Stimulated activated CD8-positive, alpha-beta memory T cell treated with anti-CD3 and anti-CD28 coated beads, Interleukin-4, amount 100 ng/mL, for 48 hours (primary cell): ENCODE results near the gene OR11L1.

Experiments
- DNase-seq: peaks from one replicate; pipeline ENCODE4 v3.0.0-alpha.2; 2020

The OR11L1 gene

GRCh38 chr1:247841796-247842195, at the start of gene OR11L1:
Gene OR11L1, minus strand, starts transcription at chr1:247841896. Its CDS starts 0 bp downstream, at chr1:247841896.
- no peak for DNase-seq

- no peak for DNase-seq
Measured at GRCh38 chr1:247884797-247885413, 43.2 kb upstream of the OR11L1 start.

GRCh38 chr1:247883346-247883745, 41.6 kb upstream of the OR11L1 start:
- DNase-seq: no peak

GRCh38 chr1:247865416-247865815, 23.7 kb upstream of the OR11L1 start:
- DNase-seq: no peak

GRCh38 chr1:247864644-247865043, 22.9 kb upstream of the OR11L1 start:
- DNase-seq: no peak

- no peak for DNase-seq
Measured at GRCh38 chr1:247862756-247863155, 21.1 kb upstream of the OR11L1 start.

- no peak for DNase-seq
Measured at GRCh38 chr1:247857985-247858619, 16.4 kb upstream of the OR11L1 start.

- DNase-seq: peak; percentile 55
Measured at GRCh38 chr1:247857069-247857984, 15.6 kb upstream of the OR11L1 start, which contains the start of gene TRIM58. Gene TRIM58, plus strand, starts transcription at chr1:247857187. Its CDS starts 60 bp downstream, at chr1:247857247.

- DNase-seq: no peak
Measured at GRCh38 chr1:247855911-247856310, 14.2 kb upstream of the OR11L1 start.

GRCh38 chr1:247854899-247855545, 13.3 kb upstream of the OR11L1 start:
- no peak for DNase-seq

GRCh38 chr1:247849616-247850015, 7.9 kb upstream of the OR11L1 start:
- no peak for DNase-seq

GRCh38 chr1:247848346-247848745, 6.7 kb upstream of the OR11L1 start:
- no peak for DNase-seq

- DNase-seq: no peak
Measured at GRCh38 chr1:247845693-247846017, 4.0 kb upstream of the OR11L1 start.

- no peak for DNase-seq
Measured at GRCh38 chr1:247845011-247845692, 3.5 kb upstream of the OR11L1 start.

GRCh38 chr1:247843411-247843810, 1.7 kb upstream of the OR11L1 start:
- no peak for DNase-seq

GRCh38 chr1:247840818-247841217, 878 bp downstream of the OR11L1 start:
- DNase-seq: no peak

- no peak for DNase-seq
Measured at GRCh38 chr1:247833601-247834000, 8.1 kb downstream of the OR11L1 start.

GRCh38 chr1:247829656-247830055, 12.0 kb downstream of the OR11L1 start:
- DNase-seq: no peak

- DNase-seq: no peak
Measured at GRCh38 chr1:247825362-247825761, 16.3 kb downstream of the OR11L1 start.

GRCh38 chr1:247824023-247824422, 17.7 kb downstream of the OR11L1 start, which contains the start of gene OR14A16:
Gene OR14A16, minus strand, starts transcription at chr1:247824119. Its CDS starts 8,390 bp downstream, at chr1:247815729.
- DNase-seq: no peak

GRCh38 chr1:247822060-247822459, 19.6 kb downstream of the OR11L1 start:
- no peak for DNase-seq

- DNase-seq: no peak
Measured at GRCh38 chr1:247812637-247813036, 29.1 kb downstream of the OR11L1 start.

- DNase-seq: no peak
Measured at GRCh38 chr1:247797518-247797917, 44.2 kb downstream of the OR11L1 start.
